Stimulated activated naive B cell treated with anti-CD40 and anti-IgM and Interleukin-4, amounts not matched to agents 10 μg/mL and 1 μg/mL and 100 μg/mL, for 72 hours (primary cell): ENCODE measurements around the gene JPT2.
"Not testable (repeated sequence)": the region's sequence is repeated elsewhere in the genome, so short reads cannot be mapped to it uniquely, and the experiment has no call there.

Experiments used
- ATAC-seq, 2 donors: fragments of 150-1000 bp; cut with Tn5 transposase; replicated peaks; 2 replicates each; pipeline ENCODE4 v1.10.0; 2021; ENCODE audit warnings: moderate library complexity in 1 of 2
- DNase-seq: peaks from one replicate; pipeline ENCODE4 v3.0.0; 2021
- H3K27ac Mint-ChIP-seq: one replicate; pipeline ENCODE4 v1.8.0; 2022; ENCODE audit warnings: mild to moderate bottlenecking, mixed read lengths
- H3K27me3 Mint-ChIP-seq, 2 donors: one replicate each; pipeline ENCODE4 v1.8.0; 2022; ENCODE audit warnings: mixed read lengths in 2 of 2
- H3K36me3 Mint-ChIP-seq, 2 donors: one replicate each; pipeline ENCODE4 v1.8.0; 2022; ENCODE audit warnings: mixed read lengths in 2 of 2, mild to moderate bottlenecking in 1 of 2
- H3K4me1 Mint-ChIP-seq, 2 donors: one replicate each; pipeline ENCODE4 v1.8.0; 2022; ENCODE audit warnings: mixed read lengths in 2 of 2, mild to moderate bottlenecking in 1 of 2
- H3K4me3 Mint-ChIP-seq, 2 donors: one replicate each; pipeline ENCODE4 v1.8.0; 2022; ENCODE audit warnings: mild to moderate bottlenecking in 2 of 2, mixed read lengths in 2 of 2, moderate library complexity in 1 of 2
- H3K9me3 Mint-ChIP-seq, 2 donors: one replicate each; pipeline ENCODE4 v1.8.0; 2022; ENCODE audit warnings: mixed read lengths in 2 of 2, mild to moderate bottlenecking in 1 of 2

JPT2 gene

GRCh38 chr16:1698680-1699079, 20.6 kb downstream of the JPT2 start:
- peaks cover 42 to 59% of the 10 kb centered on the region in 2 donors for H3K36me3 Mint-ChIP-seq
- no peak overlapping the region for H3K27ac Mint-ChIP-seq
- no peaks in the 10 kb centered on the region for H3K9me3 Mint-ChIP-seq

GRCh38 chr16:1700246-1700645, 22.2 kb downstream of the JPT2 start:
- peaks cover 32 to 56% of the 10 kb centered on the region in 2 donors for H3K36me3 Mint-ChIP-seq
- ATAC-seq, result no peak
- no peaks in the 10 kb centered on the region for H3K9me3 Mint-ChIP-seq
- DNase-seq, result no peak
- H3K27ac Mint-ChIP-seq, result no peak overlapping the region
- H3K4me3 Mint-ChIP-seq, result no peak overlapping the region
- no peaks in the 10 kb centered on the region for H3K4me1 Mint-ChIP-seq
- H3K27me3 Mint-ChIP-seq, result no peaks in the 10 kb centered on the region

More at GRCh38 chr16:1698680-1699079, 20.6 kb downstream of the JPT2 start:
- Mint-ChIP-seq H3K4me3 (no peak overlapping the region), H3K4me1 (no peaks in the 10 kb centered on the region), H3K27me3 (no peaks in the 10 kb centered on the region)
- ATAC-seq, result no peak
- DNase-seq, result no peak

DNA sequence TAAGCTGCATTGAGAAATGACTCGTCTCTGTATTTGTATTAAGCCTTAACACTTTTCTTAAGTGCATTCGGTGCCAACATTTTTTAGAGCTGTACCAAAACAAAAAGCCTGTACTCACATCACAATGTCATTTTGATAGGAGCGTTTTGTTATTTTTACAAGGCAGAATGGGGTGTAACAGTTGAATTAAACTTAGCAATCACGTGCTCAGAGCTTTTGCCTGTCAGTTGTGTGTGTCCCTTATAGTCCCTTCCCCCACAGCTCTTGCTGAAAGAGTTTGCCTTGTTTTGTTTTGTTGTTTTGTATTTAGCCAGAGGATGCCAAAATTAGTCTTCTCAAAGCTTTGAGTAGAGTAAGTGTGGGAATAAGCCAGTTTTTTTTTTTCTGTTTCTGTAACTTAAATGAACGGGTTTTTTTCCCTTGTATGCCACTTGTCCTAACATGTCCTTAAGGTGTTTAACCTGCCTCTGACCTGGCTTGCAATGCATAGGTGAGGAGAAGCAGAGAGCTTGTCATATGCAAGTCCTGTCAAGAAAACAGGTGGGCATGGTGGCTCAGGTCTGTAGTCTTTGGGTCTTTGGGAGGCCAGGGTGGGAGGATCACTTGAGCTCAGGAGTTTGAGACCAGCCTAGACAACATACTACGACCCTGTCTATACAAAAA, 23.3 kb downstream of the JPT2 start:
- H3K27ac Mint-ChIP-seq, result no peak overlapping the region
- no peaks in the 10 kb centered on the region for H3K27me3 Mint-ChIP-seq
- H3K9me3 Mint-ChIP-seq, result no peaks in the 10 kb centered on the region
- ATAC-seq (no peak), DNase-seq (no peak)
- peaks cover 36 to 57% of the 10 kb centered on the region in 2 donors for H3K36me3 Mint-ChIP-seq
- H3K4me1 Mint-ChIP-seq, result peaks cover 0 to 2% of the 10 kb centered on the region in 2 donors
- no peak overlapping the region for H3K4me3 Mint-ChIP-seq

DNA sequence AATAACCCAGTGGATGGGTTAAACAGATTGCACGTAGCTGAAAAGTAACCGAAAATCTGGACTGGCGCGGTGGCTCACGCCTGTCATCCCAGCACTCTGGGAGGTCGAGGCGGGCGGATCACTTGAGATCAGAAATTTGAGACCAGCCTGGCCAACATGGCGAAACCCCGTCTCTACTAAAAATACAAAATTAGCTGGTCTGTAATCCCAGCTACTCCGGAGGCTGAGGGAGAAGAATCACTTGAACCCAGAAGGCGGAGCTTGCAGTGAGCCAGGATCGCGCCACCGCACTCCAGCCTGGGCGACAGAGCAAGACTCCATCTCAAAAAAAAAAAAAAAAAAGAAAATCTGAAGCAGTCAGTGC, 27.2 kb downstream of the JPT2 start:
- peaks cover 10 to 19% of the 10 kb centered on the region in 2 donors for H3K4me1 Mint-ChIP-seq
- peak overlapping the region; percentile 100 for H3K27ac Mint-ChIP-seq
- peaks cover 23 to 39% of the 10 kb centered on the region in 2 donors for H3K36me3 Mint-ChIP-seq
- not testable (repeated sequence) for H3K27me3 Mint-ChIP-seq, H3K9me3 Mint-ChIP-seq
- ATAC-seq (peak; percentile 33 to 45), DNase-seq (peak; percentile 24)
- peak overlapping the region; percentile 99 to 100 for H3K4me3 Mint-ChIP-seq

- H3K4me3 Mint-ChIP-seq, result peak within 1 kb of the TSS; percentile 99 to 100
- ATAC-seq, result peak; percentile 85 to 89
- H3K9me3 Mint-ChIP-seq, result no peaks in the 10 kb centered on the region
- H3K36me3 Mint-ChIP-seq, result peaks cover 23 to 36% of the 10 kb centered on the region in 2 donors
- peak within 1 kb of the TSS; percentile 100 for H3K27ac Mint-ChIP-seq
- H3K27me3 Mint-ChIP-seq, result no peaks in the 10 kb centered on the region
- peaks cover 10 to 19% of the 10 kb centered on the region in 2 donors for H3K4me1 Mint-ChIP-seq
- DNase-seq, result peak; percentile 94
Observed at GRCh38 chr16:1705688-1706385, 27.8 kb downstream of the JPT2 start, which contains the start of gene MAPK8IP3. Gene MAPK8IP3, plus strand, starts transcription at chr16:1706195. Its CDS starts 145 bp downstream, at chr16:1706340.

- ATAC-seq, result peak; percentile 44 to 51
- Mint-ChIP-seq H3K4me3 (peak overlapping the region; percentile 99 to 100), H3K9me3 (no peaks in the 10 kb centered on the region), H3K36me3 (peaks cover 25 to 35% of the 10 kb centered on the region in 2 donors), H3K4me1 (peaks cover 14 to 26% of the 10 kb centered on the region in 2 donors), H3K27me3 (no peaks in the 10 kb centered on the region), H3K27ac (peak overlapping the region; percentile 96)
- DNase-seq, result no peak
Observed at GRCh38 chr16:1706386-1707192, 28.5 kb downstream of the JPT2 start.

GRCh38 chr16:1707193-1707790, 29.2 kb downstream of the JPT2 start:
- DNase-seq (no peak), ATAC-seq (no peak)
- Mint-ChIP-seq H3K36me3 (peaks cover 25 to 31% of the 10 kb centered on the region in 2 donors), H3K4me1 (peaks cover 17 to 30% of the 10 kb centered on the region in 2 donors), H3K4me3 (peak overlapping the region; percentile 85 to 99), H3K27me3 (no peaks in the 10 kb centered on the region), H3K27ac (peak overlapping the region; percentile 96), H3K9me3 (no peaks in the 10 kb centered on the region)

- no peaks in the 10 kb centered on the region for H3K27me3 Mint-ChIP-seq
- peaks cover 26 to 34% of the 10 kb centered on the region in 2 donors for H3K36me3 Mint-ChIP-seq
- H3K4me1 Mint-ChIP-seq, result peaks cover 25 to 40% of the 10 kb centered on the region in 2 donors
- DNase-seq (no peak), ATAC-seq (no peak)
- H3K9me3 Mint-ChIP-seq, result no peaks in the 10 kb centered on the region
- H3K27ac Mint-ChIP-seq, result no peak overlapping the region
- H3K4me3 Mint-ChIP-seq, result peak overlapping the region; percentile 85 to 99
Observed at GRCh38 chr16:1708083-1708767, 30.1 kb downstream of the JPT2 start.

DNA sequence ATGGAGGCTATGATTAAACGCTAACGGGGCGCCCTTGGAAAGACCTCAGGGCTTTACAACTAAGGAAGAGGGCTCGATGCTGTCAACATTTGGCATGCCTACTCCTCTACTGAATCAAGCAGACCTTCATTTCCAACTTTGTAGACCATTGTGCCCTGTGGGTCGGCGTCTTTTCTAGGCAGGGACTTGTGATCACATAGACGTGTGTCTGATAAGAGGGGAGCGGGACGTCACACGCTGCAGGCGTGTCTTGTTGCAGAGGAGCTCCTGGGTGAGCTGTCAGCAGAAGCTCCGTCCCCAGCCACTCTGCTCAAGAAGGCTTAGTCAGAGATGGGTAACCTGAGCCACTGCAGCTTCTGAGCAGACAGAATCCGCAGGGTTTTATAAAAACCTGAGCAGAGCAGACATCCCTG, 30.7 kb downstream of the JPT2 start:
- H3K36me3 Mint-ChIP-seq, result peaks cover 27 to 35% of the 10 kb centered on the region in 2 donors
- H3K4me1 Mint-ChIP-seq, result peaks cover 30 to 45% of the 10 kb centered on the region in 2 donors
- H3K9me3 Mint-ChIP-seq, result no peaks in the 10 kb centered on the region
- no peaks in the 10 kb centered on the region for H3K27me3 Mint-ChIP-seq
- DNase-seq (no peak), ATAC-seq (no peak)
- H3K27ac Mint-ChIP-seq, result peak overlapping the region; percentile 25
- H3K4me3 Mint-ChIP-seq, result no peak overlapping the region

GRCh38 chr16:1709356-1709755, 31.3 kb downstream of the JPT2 start:
- DNase-seq (no peak), ATAC-seq (no peak)
- H3K4me3 Mint-ChIP-seq, result peak overlapping the region in 1 of 2 donors; percentile 53

DNA sequence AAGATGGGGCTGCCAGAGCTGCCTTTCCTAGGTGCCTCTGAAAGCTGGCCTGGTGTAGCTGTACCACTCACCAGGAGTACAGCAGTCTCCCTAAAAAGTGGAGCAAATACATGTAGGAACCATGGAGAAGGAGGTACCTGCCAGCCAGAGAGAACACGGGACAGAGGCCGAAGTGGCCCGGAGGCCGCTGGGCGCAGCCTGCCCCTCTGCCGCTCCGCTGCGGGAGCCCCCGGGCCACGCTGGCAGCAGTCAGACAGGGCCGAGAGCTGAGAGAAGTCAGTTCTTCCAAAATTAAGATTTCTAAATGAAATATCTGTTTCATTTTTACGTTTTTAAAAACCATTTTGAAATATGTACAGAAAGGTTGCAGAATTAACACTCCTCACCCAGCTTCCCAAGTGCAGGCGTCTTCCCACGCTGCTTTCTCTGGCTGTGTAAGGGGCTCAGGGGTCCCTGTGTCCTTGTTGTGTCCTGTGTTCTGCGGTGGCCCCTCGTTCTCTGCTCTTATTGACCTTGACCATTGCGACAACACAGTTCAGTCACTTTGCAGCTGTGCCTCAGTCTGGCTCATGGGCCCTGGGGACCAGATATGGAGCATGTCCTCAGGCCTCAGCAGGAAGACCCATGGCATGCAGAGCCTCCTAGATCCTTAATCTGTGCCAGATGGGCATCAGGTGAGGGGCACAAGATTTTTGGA, 32.9 kb downstream of the JPT2 start:
- Mint-ChIP-seq H3K27ac (no peak overlapping the region), H3K27me3 (no peaks in the 10 kb centered on the region), H3K4me3 (peak overlapping the region in 1 of 2 donors; percentile 71), H3K36me3 (peaks cover 38 to 42% of the 10 kb centered on the region in 2 donors), H3K9me3 (no peaks in the 10 kb centered on the region), H3K4me1 (peaks cover 41 to 67% of the 10 kb centered on the region in 2 donors)
- ATAC-seq, result no peak
- DNase-seq, result no peak

More at GRCh38 chr16:1709356-1709755, 31.3 kb downstream of the JPT2 start:
- Mint-ChIP-seq H3K27ac (peak overlapping the region; percentile 5), H3K9me3 (no peaks in the 10 kb centered on the region), H3K36me3 (peaks cover 31 to 35% of the 10 kb centered on the region in 2 donors), H3K27me3 (no peaks in the 10 kb centered on the region), H3K4me1 (peaks cover 35 to 51% of the 10 kb centered on the region in 2 donors)

DNA sequence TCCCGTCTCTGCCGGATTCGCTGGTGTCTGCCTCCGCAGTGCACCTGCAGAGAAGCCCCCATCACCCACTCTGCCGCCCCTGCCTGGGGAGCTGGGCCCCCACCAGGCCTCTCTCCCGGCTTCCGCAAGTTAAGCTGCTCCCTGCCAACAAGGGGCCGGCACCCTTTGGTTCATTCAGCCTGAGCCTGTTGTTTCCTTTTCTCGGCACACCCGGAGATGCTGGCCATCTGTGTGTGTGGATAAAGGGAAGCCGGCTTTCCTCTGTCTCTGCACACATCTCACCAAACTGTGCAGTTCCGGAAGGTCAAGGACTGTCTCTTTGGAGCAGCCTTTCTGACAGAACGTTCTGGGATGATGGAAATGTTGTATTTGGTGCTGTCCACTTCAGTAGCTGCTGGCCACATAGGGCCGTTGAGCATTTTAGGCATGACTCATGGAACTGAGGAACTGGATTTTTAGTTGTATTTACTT, 34.7 kb downstream of the JPT2 start:
- DNase-seq (no peak), ATAC-seq (no peak)
- peaks cover 46 to 79% of the 10 kb centered on the region in 2 donors for H3K4me1 Mint-ChIP-seq
- H3K36me3 Mint-ChIP-seq, result peaks cover 35 to 39% of the 10 kb centered on the region in 2 donors
- no peaks in the 10 kb centered on the region for H3K27me3 Mint-ChIP-seq
- peak overlapping the region; percentile 96 for H3K27ac Mint-ChIP-seq
- H3K4me3 Mint-ChIP-seq, result peak overlapping the region; percentile 66 to 79
- no peaks in the 10 kb centered on the region for H3K9me3 Mint-ChIP-seq

DNA sequence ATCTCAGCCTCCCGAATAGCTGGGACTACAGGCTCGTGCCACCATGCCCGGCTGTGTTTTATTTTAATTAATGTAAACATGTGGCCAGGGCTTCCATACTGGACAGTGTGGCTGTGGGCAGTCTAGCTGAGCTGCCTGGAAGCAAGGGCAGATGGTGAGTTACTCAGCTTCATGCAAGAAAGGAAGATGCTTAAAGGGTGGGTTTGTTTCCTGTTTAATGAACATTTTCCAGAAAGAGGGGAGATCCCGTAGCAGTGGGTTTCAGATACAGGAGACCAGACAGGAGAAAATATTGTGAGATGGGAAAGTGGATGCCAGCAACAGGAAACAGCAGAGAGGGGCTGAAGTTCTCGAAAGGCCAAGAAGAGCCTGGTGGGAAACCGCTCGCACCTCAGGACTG, 35.3 kb downstream of the JPT2 start:
- DNase-seq (no peak), ATAC-seq (peak in 1 of 2 donors; percentile 1)
- H3K9me3 Mint-ChIP-seq, result no peaks in the 10 kb centered on the region
- peak overlapping the region; percentile 96 for H3K27ac Mint-ChIP-seq
- H3K27me3 Mint-ChIP-seq, result no peaks in the 10 kb centered on the region
- H3K4me3 Mint-ChIP-seq, result peak overlapping the region; percentile 66 to 79
- H3K4me1 Mint-ChIP-seq, result peaks cover 44 to 78% of the 10 kb centered on the region in 2 donors
- H3K36me3 Mint-ChIP-seq, result peaks cover 35 to 37% of the 10 kb centered on the region in 2 donors
